ENCODE results near the gene BMP7. TPM values are rescaled to one million over a fixed set of nuclear protein-coding genes. Genes with fewer than 3 reads are reported as not detected.

BMP7 gene
- total RNA-seq, 4 donors from 2014 or later, result 4.6 to 7.1 (median 5.6) TPM

DNA sequence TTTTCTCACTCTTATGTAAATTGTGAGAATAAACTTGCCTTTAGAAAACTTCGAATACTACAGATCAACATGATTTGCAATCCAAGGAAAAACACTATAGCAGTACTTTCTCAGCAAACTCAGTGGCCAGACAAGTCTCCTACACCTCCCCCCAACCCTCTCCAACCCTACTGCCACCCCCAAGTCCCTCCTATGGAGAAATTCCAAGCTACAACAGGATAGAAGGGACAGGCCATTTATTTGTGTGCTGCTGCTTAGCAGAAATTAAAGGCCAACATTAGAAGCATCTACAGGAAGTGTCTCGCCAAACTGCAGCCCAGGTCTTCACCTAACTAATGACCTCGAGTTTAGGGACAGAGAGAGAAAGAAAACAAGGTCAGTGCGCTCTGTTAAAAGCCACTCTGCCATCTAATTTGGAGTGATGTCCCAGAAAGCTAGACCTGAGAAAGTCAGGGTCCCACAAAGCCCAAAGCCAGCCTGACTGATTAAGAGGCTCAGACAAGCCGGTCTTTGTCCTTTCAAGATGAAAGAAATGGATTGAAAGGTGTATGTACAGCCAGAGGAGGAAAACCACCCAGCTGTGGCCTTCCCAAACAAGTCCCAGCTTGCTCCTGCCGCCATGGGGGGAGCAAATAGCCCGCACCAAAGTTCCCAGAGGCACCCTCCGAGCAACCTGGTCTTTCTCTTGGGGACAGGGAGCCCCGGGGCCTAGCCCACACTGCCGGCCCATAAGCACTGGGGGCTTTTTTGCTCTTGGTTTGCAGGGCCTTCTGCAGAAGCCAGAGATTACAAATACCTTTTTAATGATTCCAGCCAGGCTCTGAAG, 3.4 kb downstream of the BMP7 start:
- WGBS, result 63% methylated on average over 6 of the region's 10 CpGs
- Histone ChIP-seq H3K36me3 (no peaks in the 10 kb centered on the region), H3K27me3 (peaks cover 0 to 97% (median 33%) of the 10 kb centered on the region in 4 donors), H3K9me3 (no peaks in the 10 kb centered on the region), H3K4me1 (peaks cover 6 to 57% (median 38%) of the 10 kb centered on the region in 4 donors), H3K4me3 (no peak overlapping the region), H3K27ac (replicated peaks in 1 of 4) (no peak overlapping the region)
- DNase-seq (ENCODE audit: extremely low spot score), result no peak
- intact Hi-C loops (cut with DNase I), result no loop called here
- TF ChIP-seq, protein P1, sequence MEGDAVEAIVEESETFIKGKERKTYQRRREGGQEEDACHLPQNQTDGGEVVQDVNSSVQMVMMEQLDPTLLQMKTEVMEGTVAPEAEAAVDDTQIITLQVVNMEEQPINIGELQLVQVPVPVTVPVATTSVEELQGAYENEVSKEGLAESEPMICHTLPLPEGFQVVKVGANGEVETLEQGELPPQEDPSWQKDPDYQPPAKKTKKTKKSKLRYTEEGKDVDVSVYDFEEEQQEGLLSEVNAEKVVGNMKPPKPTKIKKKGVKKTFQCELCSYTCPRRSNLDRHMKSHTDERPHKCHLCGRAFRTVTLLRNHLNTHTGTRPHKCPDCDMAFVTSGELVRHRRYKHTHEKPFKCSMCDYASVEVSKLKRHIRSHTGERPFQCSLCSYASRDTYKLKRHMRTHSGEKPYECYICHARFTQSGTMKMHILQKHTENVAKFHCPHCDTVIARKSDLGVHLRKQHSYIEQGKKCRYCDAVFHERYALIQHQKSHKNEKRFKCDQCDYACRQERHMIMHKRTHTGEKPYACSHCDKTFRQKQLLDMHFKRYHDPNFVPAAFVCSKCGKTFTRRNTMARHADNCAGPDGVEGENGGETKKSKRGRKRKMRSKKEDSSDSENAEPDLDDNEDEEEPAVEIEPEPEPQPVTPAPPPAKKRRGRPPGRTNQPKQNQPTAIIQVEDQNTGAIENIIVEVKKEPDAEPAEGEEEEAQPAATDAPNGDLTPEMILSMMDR (IDR thresholded peaks at IDR 0.05), result no peak
- no peak for TF ChIP-seq EP300 (IDR thresholded peaks at IDR 0.05)
- TF ChIP-seq POLR2AphosphoS5 (IDR thresholded peaks at IDR 0.05), result no peak
- TF ChIP-seq POLR2A (IDR thresholded peaks at IDR 0.05; ENCODE audit: low read depth), result no peak

DNA sequence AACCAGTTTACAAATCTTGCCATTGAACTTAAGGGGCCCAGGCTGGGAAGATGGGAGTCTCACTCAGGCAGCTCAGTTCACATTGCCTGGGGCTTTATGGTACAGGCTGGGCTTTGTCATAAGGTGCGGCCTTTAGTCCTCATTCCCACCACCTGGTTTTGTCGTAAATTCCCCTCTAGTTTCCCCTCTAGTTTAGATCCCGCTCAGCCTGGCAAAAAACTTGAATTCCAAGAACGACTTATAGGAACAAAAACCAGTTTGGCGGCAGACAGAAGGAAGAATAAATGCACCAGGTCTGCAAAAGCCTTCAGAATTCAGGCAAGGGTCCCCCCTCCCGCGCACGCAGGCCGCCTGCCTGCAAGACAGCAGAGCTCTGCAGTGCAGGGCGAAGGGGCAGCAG, 4.1 kb downstream of the BMP7 start:
- no peak for DNase-seq (ENCODE audit: extremely low spot score)
- peaks cover 0 to 95% (median 33%) of the 10 kb centered on the region in 4 donors for H3K27me3 ChIP-seq
- H3K4me1 ChIP-seq, result peaks cover 6 to 57% (median 38%) of the 10 kb centered on the region in 4 donors
- WGBS, result 81% methylated on average over 10 of the region's 10 CpGs
- H3K27ac ChIP-seq (replicated peaks in 1 of 4), result peak overlapping the region in 1 of 4 donors; percentile 24
- no peaks in the 10 kb centered on the region for H3K36me3 ChIP-seq
- no peaks in the 10 kb centered on the region for H3K9me3 ChIP-seq
- TF ChIP-seq, protein P1 (IDR thresholded peaks at IDR 0.05), result no peak
- no peak for TF ChIP-seq POLR2AphosphoS5 (IDR thresholded peaks at IDR 0.05)
- TF ChIP-seq POLR2A (IDR thresholded peaks at IDR 0.05; ENCODE audit: low read depth), result no peak
- no peak for TF ChIP-seq EP300 (IDR thresholded peaks at IDR 0.05)
- intact Hi-C loops (cut with DNase I), result no loop called here
- H3K4me3 ChIP-seq, result no peak overlapping the region

DNA sequence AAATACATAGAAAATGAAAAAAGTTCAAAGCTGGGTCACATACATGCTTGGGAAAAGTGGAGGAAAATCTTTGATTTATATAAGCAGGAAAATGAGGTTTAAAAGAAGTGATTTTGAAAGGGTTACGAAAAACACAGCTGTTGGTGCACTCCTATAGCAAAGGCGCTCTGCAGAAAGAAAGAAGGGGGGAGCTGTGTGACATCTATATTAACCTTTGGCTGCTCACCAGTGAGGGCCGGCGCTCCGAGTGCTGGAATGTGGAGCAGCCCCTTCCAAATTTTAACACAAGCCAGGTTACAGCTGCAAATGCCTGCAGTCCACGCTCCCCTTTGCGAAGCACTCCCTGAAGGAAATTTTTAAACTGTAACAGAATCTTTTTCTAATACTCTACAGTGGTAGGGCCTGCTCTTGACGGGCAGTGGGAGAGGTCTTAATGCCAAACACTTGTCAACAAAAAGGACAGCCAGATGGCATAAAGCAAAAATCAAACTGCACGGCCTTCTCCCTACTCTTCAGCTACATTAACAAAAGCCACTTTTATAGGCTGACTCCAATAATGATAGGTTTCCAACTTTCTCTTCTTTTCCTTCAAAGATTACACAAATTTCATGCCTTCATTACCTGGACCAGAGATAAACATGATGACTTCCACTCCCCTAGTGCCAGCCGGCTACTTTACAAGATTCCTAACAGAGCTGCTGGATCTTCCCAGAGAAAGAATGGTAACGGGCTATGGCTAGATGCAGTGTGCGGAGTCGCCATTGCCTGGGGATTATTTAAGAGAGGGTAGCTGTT, 4.8 kb downstream of the BMP7 start:
- no peak for DNase-seq (ENCODE audit: extremely low spot score)
- H3K9me3 ChIP-seq, result no peaks in the 10 kb centered on the region
- peak overlapping the region in 1 of 4 donors; percentile 24 for H3K27ac ChIP-seq (replicated peaks in 1 of 4)
- H3K4me3 ChIP-seq, result no peak overlapping the region
- 48% methylated on average over 13 of the region's 13 CpGs for WGBS
- TF ChIP-seq POLR2A (IDR thresholded peaks at IDR 0.05; ENCODE audit: low read depth) (no peak), EP300 (IDR thresholded peaks at IDR 0.05) (no peak), POLR2AphosphoS5 (IDR thresholded peaks at IDR 0.05) (no peak)
- TF ChIP-seq, protein P1 (IDR thresholded peaks at IDR 0.05), result no peak
- peaks cover 0 to 91% (median 32%) of the 10 kb centered on the region in 4 donors for H3K27me3 ChIP-seq
- peaks cover 5 to 52% (median 32%) of the 10 kb centered on the region in 4 donors for H3K4me1 ChIP-seq
- intact Hi-C loops (cut with DNase I), result no loop called here
- no peaks in the 10 kb centered on the region for H3K36me3 ChIP-seq

DNA sequence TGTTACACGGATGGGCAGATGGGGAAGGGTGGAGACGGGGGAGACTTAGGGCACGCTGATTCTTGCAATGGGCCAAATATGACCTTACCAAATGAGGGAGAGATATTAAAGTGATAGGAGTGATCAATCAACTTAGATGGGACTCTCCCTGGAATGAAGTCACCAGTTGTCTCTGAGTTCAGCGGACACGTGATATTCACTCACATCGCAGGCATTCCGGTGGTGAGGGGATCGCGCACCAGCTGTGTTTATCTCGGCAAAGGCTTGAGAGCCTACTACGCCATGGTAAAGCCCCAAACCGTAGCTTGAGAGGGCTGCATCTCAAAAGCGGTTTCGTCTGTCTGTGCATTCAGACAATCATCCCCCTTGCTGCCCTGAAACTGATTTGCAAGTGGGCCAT, 5.5 kb downstream of the BMP7 start:
- H3K4me3 ChIP-seq, result no peak overlapping the region
- H3K27ac ChIP-seq (replicated peaks in 1 of 4), result no peak overlapping the region
- no peaks in the 10 kb centered on the region for H3K9me3 ChIP-seq
- peaks cover 0 to 88% (median 29%) of the 10 kb centered on the region in 4 donors for H3K27me3 ChIP-seq
- DNase-seq (ENCODE audit: extremely low spot score), result no peak
- intact Hi-C loops (cut with DNase I), result no loop called here
- peaks cover 0 to 45% (median 25%) of the 10 kb centered on the region in 4 donors for H3K4me1 ChIP-seq
- no peaks in the 10 kb centered on the region for H3K36me3 ChIP-seq
- WGBS, result 47% methylated on average over 14 of the region's 14 CpGs
- TF ChIP-seq, protein P1 (IDR thresholded peaks at IDR 0.05), result no peak
- TF ChIP-seq EP300 (IDR thresholded peaks at IDR 0.05) (no peak), POLR2A (IDR thresholded peaks at IDR 0.05; ENCODE audit: low read depth) (no peak), POLR2AphosphoS5 (IDR thresholded peaks at IDR 0.05) (no peak)
